NCI-H526 treated with DMSO at 0.1 percent for 48 hours (cell line): ENCODE data around the gene GPM6B.

Source experiments
- DNase-seq: peaks from one replicate; lab custom pipeline; 2025; lab: John Stamatoyannopoulos, UW

The GPM6B gene

GRCh38 chrX:13768939-13769338, 48.0 kb downstream of the GPM6B start:
- no peak for DNase-seq

- no peak for DNase-seq
These were observed 52.1 kb downstream of the GPM6B start for GRCh38 chrX:13764765-13765164.

- DNase-seq, result no peak
These were observed 52.6 kb downstream of the GPM6B start for GRCh38 chrX:13764281-13764680.

- DNase-seq, result no peak
These were observed 53.4 kb downstream of the GPM6B start for GRCh38 chrX:13763489-13763888.

- DNase-seq, result no peak
These were observed 55.1 kb downstream of the GPM6B start for GRCh38 chrX:13761606-13762414.

GRCh38 chrX:13760426-13760825, 56.5 kb downstream of the GPM6B start:
- DNase-seq, result no peak

GRCh38 chrX:13759152-13759718, 57.7 kb downstream of the GPM6B start:
- no peak for DNase-seq

GRCh38 chrX:13756381-13756780, 60.5 kb downstream of the GPM6B start:
- DNase-seq, result no peak

GRCh38 chrX:13755254-13755653, 61.6 kb downstream of the GPM6B start:
- no peak for DNase-seq

GRCh38 chrX:13754765-13755164, 62.1 kb downstream of the GPM6B start:
- DNase-seq, result no peak

- no peak for DNase-seq
These were observed 64.2 kb downstream of the GPM6B start for GRCh38 chrX:13752646-13753045.

- DNase-seq, result no peak
These were observed 64.8 kb downstream of the GPM6B start for GRCh38 chrX:13752141-13752540.

- DNase-seq, result no peak
These were observed 66.1 kb downstream of the GPM6B start for GRCh38 chrX:13750812-13751211.

GRCh38 chrX:13750204-13750603, 66.7 kb downstream of the GPM6B start:
- peak; percentile 53 for DNase-seq

- DNase-seq, result no peak
These were observed 68.4 kb downstream of the GPM6B start for GRCh38 chrX:13748486-13748885.

- peak; percentile 43 for DNase-seq
These were observed 69.1 kb downstream of the GPM6B start for GRCh38 chrX:13747836-13748235.

- DNase-seq, result no peak
These were observed 74.3 kb downstream of the GPM6B start for GRCh38 chrX:13742397-13743176.

- DNase-seq, result no peak
These were observed 75.2 kb downstream of the GPM6B start for GRCh38 chrX:13741695-13742094.

GRCh38 chrX:13734278-13735172, 82.4 kb downstream of the GPM6B start, which contains the start of the genes OFD1 and TRAPPC2:
OFD1 (plus strand) TSS chrX:13734748; CDS start chrX:13735072, 324 bp downstream.
TRAPPC2 (minus strand) TSS chrX:13734620; CDS start chrX:13719963, 14,657 bp downstream.
- DNase-seq, result peak; percentile 95

GRCh38 chrX:13733506-13733905, 83.4 kb downstream of the GPM6B start:
- DNase-seq, result no peak

GRCh38 chrX:13732246-13733067, 84.4 kb downstream of the GPM6B start:
- no peak for DNase-seq
